Suprapubic skin (tissue), 4 donors: ENCODE data around the gene FAM83B. TPM values are rescaled to one million over a fixed set of nuclear protein-coding genes. Genes with fewer than 3 reads are reported as not detected.

ENCODE experiments used
- DNase-seq, 2 donors: peaks; one replicate each; pipeline ENCODE4 v3.0.0-alpha.2; 2019; ENCODE audit warnings: low spot score in 2 of 2
- H3K27ac ChIP-seq: fragments of 200-600 bp; sonication (generic); one replicate; pipeline ENCODE4 v1.5.1; 2019
- H3K27me3 ChIP-seq: fragments of 200-600 bp; sonication (generic); one replicate; pipeline ENCODE4 v1.5.1; 2019
- H3K36me3 ChIP-seq: fragments of 200-600 bp; sonication (generic); one replicate; pipeline ENCODE4 v1.5.1; 2019
- H3K4me1 ChIP-seq: fragments of 200-600 bp; sonication (generic); one replicate; pipeline ENCODE4 v1.5.1; 2019
- H3K4me3 ChIP-seq: fragments of 200-600 bp; sonication (generic); one replicate; pipeline ENCODE4 v1.5.1; 2019; ENCODE audit warnings: mild to moderate bottlenecking
- H3K9me3 ChIP-seq: fragments of 200-600 bp; sonication (generic); one replicate; pipeline ENCODE4 v1.5.1; 2019
- CTCF ChIP-seq, 2 donors: fragments of 200-600 bp in 1 of 2; fragments of 450-650 bp in 1 of 2; sonication (generic) in 1 of 2; IDR thresholded peaks; one replicate each; pipeline ENCODE4 v1.5.1; 2016 to 2019; ENCODE audit warnings: antibody characterized with exemption in 2 of 2, mild to moderate bottlenecking in 1 of 2, moderate library complexity in 1 of 2
- EP300 ChIP-seq: sonication (generic); formaldehyde crosslinking; IDR thresholded peaks from one replicate; pipeline ENCODE4 v1.6.1; 2017; ENCODE audit warnings: antibody characterized with exemption
- POLR2A ChIP-seq, 2 donors: fragments of 450-650 bp; IDR thresholded peaks; one replicate each; pipeline ENCODE4 v1.6.1; 2017; ENCODE audit warnings: antibody characterized with exemption in 2 of 2, mild to moderate bottlenecking in 2 of 2, moderate library complexity in 2 of 2
- POLR2AphosphoS5 ChIP-seq, 3 donors: sonication (generic); formaldehyde crosslinking; IDR thresholded peaks; one replicate each; pipeline ENCODE4 v1.6.1; 2017; ENCODE audit warnings: antibody characterized with exemption in 3 of 3
- WGBS: methylation state at CpG from one replicate; pipeline ENCODE4 v1.1.5; 2018; 5-methylcytosine and 5-hydroxymethylcytosine counted together
- total RNA-seq, 4 donors: library from RNA; depleted of rRNA; stranded (reverse); fragments of >200 nt; gene quantifications; one replicate each; pipeline ENCODE4 v1.1.0, GENCODE V29; 2016

The FAM83B gene
- total RNA-seq, 4 donors from 2014 or later: 100 to 153 (median 125) TPM

- no peak for DNase-seq
- Histone ChIP-seq H3K4me3 (no peak overlapping the region), H3K36me3 (no peaks in the 10 kb centered on the region), H3K27me3 (no peaks in the 10 kb centered on the region), H3K27ac (no peak overlapping the region), H3K9me3 (no peaks in the 10 kb centered on the region), H3K4me1 (peaks cover 19% of the 10 kb centered on the region)
- 59% methylated on average over 1 of the region's 1 CpG for WGBS
- no peak for TF ChIP-seq POLR2A (IDR thresholded peaks at IDR 0.05)
- no peak for TF ChIP-seq EP300
- TF ChIP-seq CTCF (IDR thresholded peaks at IDR 0.05): no peak
- TF ChIP-seq POLR2AphosphoS5 (IDR thresholded peaks at IDR 0.05): no peak
Observed at GRCh38 chr6:54873599-54873998, 27.0 kb downstream of the FAM83B start.

GRCh38 chr6:54874349-54875048, 27.9 kb downstream of the FAM83B start:
- no peaks in the 10 kb centered on the region for H3K36me3 ChIP-seq
- no peak for TF ChIP-seq POLR2A (IDR thresholded peaks at IDR 0.05)
- no peak for TF ChIP-seq EP300
- TF ChIP-seq POLR2AphosphoS5 (IDR thresholded peaks at IDR 0.05): no peak
- no peak for TF ChIP-seq CTCF (IDR thresholded peaks at IDR 0.05)

GRCh38 chr6:54875539-54875938, 29.0 kb downstream of the FAM83B start:
- Histone ChIP-seq H3K9me3 (no peaks in the 10 kb centered on the region), H3K27me3 (no peaks in the 10 kb centered on the region), H3K4me1 (peaks cover 19% of the 10 kb centered on the region), H3K36me3 (no peaks in the 10 kb centered on the region), H3K27ac (no peak overlapping the region), H3K4me3 (no peak overlapping the region)
- WGBS: 69% methylated on average over 3 of the region's 3 CpGs
- TF ChIP-seq EP300: no peak
- TF ChIP-seq CTCF (IDR thresholded peaks at IDR 0.05): no peak
- TF ChIP-seq POLR2A (IDR thresholded peaks at IDR 0.05): no peak
- no peak for TF ChIP-seq POLR2AphosphoS5 (IDR thresholded peaks at IDR 0.05)
- DNase-seq: no peak

More at GRCh38 chr6:54874349-54875048, 27.9 kb downstream of the FAM83B start:
- H3K4me3 ChIP-seq: no peak overlapping the region
- H3K27ac ChIP-seq: no peak overlapping the region
- DNase-seq: no peak
- H3K4me1 ChIP-seq: peaks cover 19% of the 10 kb centered on the region
- WGBS: 48% methylated on average over 2 of the region's 2 CpGs
- no peaks in the 10 kb centered on the region for H3K27me3 ChIP-seq
- no peaks in the 10 kb centered on the region for H3K9me3 ChIP-seq

GRCh38 chr6:54876365-54876764, 29.8 kb downstream of the FAM83B start:
- Histone ChIP-seq H3K36me3 (no peaks in the 10 kb centered on the region), H3K4me3 (no peak overlapping the region), H3K27me3 (no peaks in the 10 kb centered on the region), H3K27ac (no peak overlapping the region), H3K9me3 (no peaks in the 10 kb centered on the region), H3K4me1 (peaks cover 19% of the 10 kb centered on the region)
- TF ChIP-seq POLR2AphosphoS5 (IDR thresholded peaks at IDR 0.05): no peak
- no peak for TF ChIP-seq POLR2A (IDR thresholded peaks at IDR 0.05)
- no peak for DNase-seq
- 67% methylated on average over 8 of the region's 8 CpGs for WGBS

- Histone ChIP-seq H3K4me1 (peaks cover 19% of the 10 kb centered on the region), H3K36me3 (no peaks in the 10 kb centered on the region), H3K4me3 (no peak overlapping the region), H3K9me3 (no peaks in the 10 kb centered on the region), H3K27me3 (no peaks in the 10 kb centered on the region), H3K27ac (no peak overlapping the region)
- TF ChIP-seq EP300 (no peak), POLR2AphosphoS5 (IDR thresholded peaks at IDR 0.05) (no peak), CTCF (IDR thresholded peaks at IDR 0.05) (no peak), POLR2A (IDR thresholded peaks at IDR 0.05) (no peak)
- DNase-seq: no peak
Observed at GRCh38 chr6:54876871-54877270, 30.3 kb downstream of the FAM83B start.
